Liver (tissue), 9 donors: ENCODE measurements around the gene PPP1R12A. TPM values are rescaled to one million over a fixed set of nuclear protein-coding genes. Genes with fewer than 3 reads are reported as not detected.

ENCODE experiments used
- DNase-seq: peaks from one replicate; pipeline ENCODE4 v3.0.0-alpha.2; 2017; ENCODE audit warnings: low spot score
- H3K27ac ChIP-seq, 2 donors: one replicate each; pipeline ENCODE4 v1.7.0; 2013; ENCODE audit warnings: inconsistent platforms in 2 of 2, low read length in 2 of 2, control low read depth in 1 of 2, low read depth in 1 of 2, mild to moderate bottlenecking in 1 of 2
- H3K27me3 ChIP-seq, 4 donors: one replicate each; pipeline versions ENCODE4 v1.6.1 to v1.7.0; 2013; ENCODE audit warnings: low read length in 3 of 4, inconsistent platforms in 1 of 4, mild to moderate bottlenecking in 1 of 4, moderate library complexity in 1 of 4; ENCODE audit not compliant: control insufficient read depth in 4 of 4, insufficient read depth in 4 of 4
- H3K36me3 ChIP-seq, 4 donors: one replicate each; pipeline versions ENCODE4 v1.6.1 to v1.7.0; 2013; ENCODE audit warnings: low read length in 3 of 4, mild to moderate bottlenecking in 3 of 4, low read depth in 1 of 4, moderate library complexity in 1 of 4; ENCODE audit not compliant: control insufficient read depth in 4 of 4, insufficient read depth in 3 of 4
- H3K4me1 ChIP-seq, 4 donors: one replicate each; pipeline versions ENCODE4 v1.6.1 to v1.7.0; 2013; ENCODE audit warnings: low read length in 3 of 4, mild to moderate bottlenecking in 3 of 4, moderate library complexity in 1 of 4; ENCODE audit not compliant: control insufficient read depth in 4 of 4, insufficient read depth in 4 of 4
- H3K4me3 ChIP-seq, 3 donors: one replicate each; pipeline versions ENCODE4 v1.6.1 to v1.7.0; 2013; ENCODE audit warnings: low read length in 3 of 3, control low read depth in 1 of 3, low read depth in 1 of 3, mild to moderate bottlenecking in 1 of 3
- H3K9ac ChIP-seq, 2 donors: one replicate each; pipeline ENCODE4 v1.7.0; 2013; ENCODE audit warnings: low read length in 2 of 2, mild to moderate bottlenecking in 2 of 2, moderate library complexity in 2 of 2, control low read depth in 1 of 2, low read depth in 1 of 2
- H3K9me3 ChIP-seq, 4 donors: one replicate each; pipeline versions ENCODE4 v1.6.1 to v1.7.0; 2013; ENCODE audit warnings: low read length in 3 of 4; ENCODE audit not compliant: control insufficient read depth in 4 of 4
- ATF3 ChIP-seq: IDR thresholded peaks from 2 replicates; pipeline ENCODE4 v1.6.1; 2016; ENCODE audit warnings: antibody characterized with exemption
- CTCF ChIP-seq: fragments of 150-350 bp; IDR thresholded peaks from 2 replicates; pipeline ENCODE4 v1.5.1; 2017; ENCODE audit warnings: improper control_type of control experiment, low read depth, low read length; ENCODE audit not compliant: missing input control
- EGR1 ChIP-seq, 2 donors: IDR thresholded peaks; 2 replicates each; pipeline ENCODE4 v1.6.1; 2016 to 2018; ENCODE audit warnings: antibody characterized with exemption in 2 of 2, low read depth in 2 of 2
- FOXA2 ChIP-seq: IDR thresholded peaks from 2 replicates; pipeline ENCODE4 v1.6.1; 2016; ENCODE audit warnings: antibody characterized with exemption
- GABPA ChIP-seq, 2 donors: IDR thresholded peaks in 1 of 2; conservative IDR thresholded peaks in 1 of 2; 2 replicates each; pipeline ENCODE4 v1.6.1; 2016; ENCODE audit warnings: antibody characterized with exemption in 2 of 2, mild to moderate bottlenecking in 1 of 2, moderate library complexity in 1 of 2
- HNF4A ChIP-seq, 2 donors: conservative IDR thresholded peaks; 2 replicates each; pipeline ENCODE4 v1.6.1; 2016; ENCODE audit warnings: antibody characterized with exemption in 2 of 2, mild to moderate bottlenecking in 2 of 2
- HNF4G ChIP-seq: IDR thresholded peaks from 2 replicates; pipeline ENCODE4 v1.6.1; 2016; ENCODE audit warnings: antibody characterized with exemption
- JUND ChIP-seq, 2 donors: IDR thresholded peaks; 2 replicates each; pipeline ENCODE4 v1.6.1; 2016; ENCODE audit warnings: antibody characterized with exemption in 2 of 2
- MAX ChIP-seq: IDR thresholded peaks from 2 replicates; pipeline ENCODE4 v1.6.1; 2016; ENCODE audit warnings: antibody characterized with exemption
- NR2F2 ChIP-seq: IDR thresholded peaks from 2 replicates; pipeline ENCODE4 v1.6.1; 2016; ENCODE audit warnings: antibody characterized with exemption
- RAD21 ChIP-seq, 2 donors: IDR thresholded peaks; 2 replicates each; pipeline ENCODE4 v1.6.1; 2016; ENCODE audit warnings: antibody characterized with exemption in 2 of 2, mild to moderate bottlenecking in 2 of 2
- RXRA ChIP-seq, 2 donors: IDR thresholded peaks; 2 replicates each; pipeline ENCODE4 v1.6.1; 2017 to 2018; ENCODE audit warnings: antibody characterized with exemption in 2 of 2, mild to moderate bottlenecking in 1 of 2
- SP1 ChIP-seq: IDR thresholded peaks from 2 replicates; pipeline ENCODE4 v1.6.1; 2018; ENCODE audit warnings: antibody characterized with exemption, mild to moderate bottlenecking
- TAF1 ChIP-seq: conservative IDR thresholded peaks from 2 replicates; pipeline ENCODE4 v1.6.1; 2016; ENCODE audit warnings: antibody characterized with exemption, mild to moderate bottlenecking
- YY1 ChIP-seq: IDR thresholded peaks from 2 replicates; pipeline ENCODE4 v1.6.1; 2016; ENCODE audit warnings: antibody characterized with exemption, mild to moderate bottlenecking
- ZBTB33 ChIP-seq: IDR thresholded peaks from 2 replicates; pipeline ENCODE4 v1.6.1; 2016; ENCODE audit warnings: antibody characterized with exemption
- WGBS: extraction: QIAGEN DNeasy Blood & Tissue Kit; methylation state at CpG from one replicate; pipeline ENCODE4 v1.1.7; 2013; 5-methylcytosine and 5-hydroxymethylcytosine counted together
- polyA plus RNA-seq, 2 donors: library from polyadenylated mRNA; stranded (reverse) in 1 of 2; unstranded in 1 of 2; fragments of 200-250 nt in 1 of 2; fragments of >200 nt in 1 of 2; fragmentation: Nextera tagmentation in 1 of 2; extraction: Ambion mirVana in 1 of 2; gene quantifications; one replicate each; pipeline versions ENCODE4 v1.2.1 to v1.2.3, GENCODE V29; 2013 to 2015
- total RNA-seq, 2 donors: library from RNA; depleted of rRNA; stranded (reverse); fragments of >200 nt; gene quantifications; one replicate each; pipeline ENCODE4 v1.2.3, GENCODE V29; 2014
- donor health status: healthy.
- donor health status: healthy.
- donor health status: healthy.
- donor health status: healthy.
- donor health status: healthy.

The PPP1R12A gene
- total and polyA plus RNA-seq, 4 donors, result 5.1 to 41.6 (median 27.8) TPM

- WGBS, result 87% methylated on average over 6 of the region's 6 CpGs
- no peak for DNase-seq
- TF ChIP-seq FOXA2 (no peak), SP1 (no peak), RXRA (IDR thresholded peaks at IDR 0.05) (no peak), ZBTB33 (no peak), MAX (no peak), GABPA (IDR thresholded peaks at IDR 0.05 in 1 of 2, conservative IDR thresholded peaks at IDR 0.05 in 1 of 2) (no peak), HNF4G (no peak), EGR1 (IDR thresholded peaks at IDR 0.05; ENCODE audit: low read depth in 2 of 2) (no peak), JUND (IDR thresholded peaks at IDR 0.05) (no peak), ATF3 (no peak), TAF1 (no peak), NR2F2 (no peak), HNF4A (conservative IDR thresholded peaks at IDR 0.05) (no peak)
- H3K9me3 ChIP-seq, result no peaks in the 10 kb centered on the region
- no peaks in the 10 kb centered on the region for H3K36me3 ChIP-seq
- H3K4me3 ChIP-seq, result no peak overlapping the region
- no peak overlapping the region for H3K9ac ChIP-seq
- peaks cover 0 to 3% (median under 1%) of the 10 kb centered on the region in 4 donors for H3K4me1 ChIP-seq
- H3K27me3 ChIP-seq, result no peaks in the 10 kb centered on the region
- H3K27ac ChIP-seq, result no peak overlapping the region
Measured at GRCh38 chr12:79911889-79912656, 22.8 kb downstream of the PPP1R12A start.

GRCh38 chr12:79908366-79908765 lies 26.5 kb downstream of the PPP1R12A start:
- Histone ChIP-seq H3K9me3 (no peaks in the 10 kb centered on the region), H3K27me3 (no peaks in the 10 kb centered on the region), H3K4me1 (peaks cover 0 to 2% (median 0%) of the 10 kb centered on the region in 4 donors), H3K27ac (no peak overlapping the region), H3K9ac (no peak overlapping the region), H3K36me3 (no peaks in the 10 kb centered on the region), H3K4me3 (no peak overlapping the region)
- DNase-seq, result no peak
- TF ChIP-seq RXRA (IDR thresholded peaks at IDR 0.05) (no peak), EGR1 (IDR thresholded peaks at IDR 0.05; ENCODE audit: low read depth in 2 of 2) (no peak), HNF4A (conservative IDR thresholded peaks at IDR 0.05) (no peak), RAD21 (IDR thresholded peaks at IDR 0.05) (no peak), GABPA (IDR thresholded peaks at IDR 0.05 in 1 of 2, conservative IDR thresholded peaks at IDR 0.05 in 1 of 2) (no peak), FOXA2 (no peak), YY1 (no peak), JUND (IDR thresholded peaks at IDR 0.05) (no peak), HNF4G (no peak), MAX (no peak), CTCF (no peak)
